Fibroblast of villous mesenchyme (primary cell): ENCODE results near the gene ALKAL2. TPM values are rescaled to one million over a fixed set of nuclear protein-coding genes. Genes with fewer than 3 reads are reported as not detected.

Experiments used
- DNase-seq: peaks from one replicate; pipeline ENCODE4 v3.0.0-alpha.2; 2010; ENCODE audit warnings: low read depth
- H3K4me3 ChIP-seq: 2 replicates; pipeline ENCODE4 v1.5.1; 2011; ENCODE audit warnings: low read depth, mild to moderate bottlenecking, low read length
- CTCF ChIP-seq: IDR thresholded peaks from 2 replicates; pipeline ENCODE4 v1.5.1; 2012; ENCODE audit warnings: low read depth, mild to moderate bottlenecking, low read length; ENCODE audit not compliant: insufficient read depth
- total RNA-seq: library from RNA; depleted of rRNA; stranded (reverse); fragments of >200 nt; gene quantifications from 2 replicates; pipeline ENCODE4 v1.2.3, GENCODE V29; 2012

ALKAL2 gene
- total RNA-seq, 1 donor: 0.43 TPM

DNA sequence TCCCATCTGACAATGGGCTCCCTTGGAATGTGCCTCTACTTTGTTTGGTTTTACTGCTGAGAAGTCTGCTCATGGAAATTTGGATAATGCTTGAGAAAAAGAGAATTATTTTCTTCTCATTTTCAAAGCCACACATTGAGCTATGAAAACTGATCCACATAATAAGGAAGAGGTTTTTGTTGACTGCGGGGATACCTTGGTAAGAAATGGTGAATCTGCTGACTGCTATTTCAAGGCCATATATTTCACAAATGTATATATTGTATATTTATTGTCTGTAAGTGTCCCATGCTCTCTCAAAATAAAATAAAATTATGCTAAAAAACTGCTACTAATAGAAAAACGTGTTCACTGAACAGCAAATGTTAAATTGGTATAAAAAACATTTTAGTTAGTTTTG lies 39.2 kb downstream of the ALKAL2 start:
- no peak for TF ChIP-seq CTCF
- no peak overlapping the region for H3K4me3 ChIP-seq
- no peak for DNase-seq

- TF ChIP-seq CTCF: peak; percentile 51
- no peak overlapping the region for H3K4me3 ChIP-seq
These were observed 41.3 kb downstream of the ALKAL2 start for GRCh38 chr2:246489-247144.

DNA sequence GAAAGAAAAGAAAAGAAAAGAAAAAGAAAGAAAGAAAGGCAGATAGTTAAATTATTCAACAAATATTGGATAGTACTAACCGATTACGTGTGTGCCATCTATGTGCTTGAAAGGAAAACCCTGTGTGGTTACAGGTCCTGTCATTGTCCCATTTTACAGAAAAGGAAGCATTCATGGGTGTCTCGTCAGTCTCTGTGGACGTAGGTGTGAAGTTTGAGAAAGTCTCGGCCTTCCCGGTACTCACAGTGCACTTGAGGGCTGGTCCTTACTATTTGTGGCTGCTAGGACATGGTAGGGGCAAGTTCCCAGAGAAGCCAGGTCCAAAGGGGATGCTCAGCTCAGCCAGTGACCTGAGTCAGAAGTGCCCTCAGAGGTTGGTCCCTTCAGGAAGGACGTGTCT lies 43.3 kb downstream of the ALKAL2 start:
- no peak overlapping the region for H3K4me3 ChIP-seq
- TF ChIP-seq CTCF: no peak
- no peak for DNase-seq

More at GRCh38 chr2:246489-247144, 41.3 kb downstream of the ALKAL2 start:
- DNase-seq: peak; percentile 74

GRCh38 chr2:238869-239268 lies 49.0 kb downstream of the ALKAL2 start:
- DNase-seq: no peak
- no peak for TF ChIP-seq CTCF
- no peak overlapping the region for H3K4me3 ChIP-seq

DNA sequence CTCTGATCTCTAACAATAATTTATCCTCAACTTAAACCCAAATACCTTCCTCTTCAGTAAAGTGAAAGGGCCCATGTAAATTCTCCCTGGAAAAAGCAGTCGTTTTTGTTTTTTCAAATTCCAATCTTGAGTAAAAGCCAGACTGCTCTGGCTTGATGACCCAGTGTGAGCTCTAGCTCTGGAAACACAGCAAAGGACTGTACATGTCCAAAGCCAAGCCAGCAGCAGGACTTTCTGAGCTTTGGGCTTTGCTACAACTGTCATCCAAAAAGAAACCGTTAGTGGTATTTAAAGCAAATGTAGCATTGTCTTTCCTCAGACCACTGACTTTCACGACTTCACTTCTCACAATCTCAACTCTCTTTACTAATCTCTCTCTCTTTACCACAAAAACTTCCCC lies 49.5 kb downstream of the ALKAL2 start:
- no peak for DNase-seq
- H3K4me3 ChIP-seq: no peak overlapping the region
- TF ChIP-seq CTCF: no peak

DNA sequence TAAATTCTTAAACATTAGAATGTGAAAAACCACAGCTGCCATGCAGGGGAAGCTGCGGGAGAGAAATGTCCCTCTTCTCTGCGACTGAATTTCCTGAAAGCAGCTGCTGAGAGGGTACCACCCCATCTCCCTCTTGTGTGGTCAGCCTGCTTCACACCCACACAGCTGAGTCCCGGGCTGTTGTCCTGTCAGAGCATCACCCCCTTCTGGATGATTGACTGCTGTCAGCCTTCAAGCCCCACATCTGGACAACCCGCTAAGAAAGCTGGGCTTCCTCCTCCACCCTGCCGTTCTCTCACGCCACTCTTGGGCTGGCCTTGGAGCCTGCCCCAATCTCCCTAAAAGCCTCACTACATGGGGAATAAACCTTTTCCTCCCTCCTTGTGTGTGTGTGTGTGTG lies 50.0 kb downstream of the ALKAL2 start:
- no peak for DNase-seq
- H3K4me3 ChIP-seq: no peak overlapping the region
- no peak for TF ChIP-seq CTCF

DNA sequence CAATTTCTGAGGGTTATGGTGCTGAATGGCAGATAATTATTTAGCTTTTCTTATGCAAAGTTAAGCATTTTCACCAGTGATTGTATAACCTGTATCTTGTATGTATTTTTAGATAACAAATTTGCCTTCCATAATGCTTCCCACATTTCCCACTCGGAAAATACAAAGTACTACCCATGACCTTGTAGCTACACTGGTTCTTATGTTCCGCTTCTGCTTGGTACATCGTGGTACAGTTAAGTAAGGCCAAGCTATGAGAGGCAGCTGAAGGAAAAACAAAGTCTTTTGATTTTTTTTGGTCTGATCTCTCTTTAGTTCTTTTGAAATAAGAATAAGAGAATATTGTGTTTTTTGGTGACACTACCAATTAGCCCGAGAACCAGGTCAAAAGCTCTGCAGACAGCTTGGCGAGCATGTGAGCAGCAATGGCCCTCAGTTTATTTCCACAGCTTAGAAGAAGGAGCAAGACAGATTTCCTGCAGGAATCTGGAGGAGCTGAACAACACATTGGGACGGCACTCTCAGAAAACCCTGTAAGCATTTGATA lies 50.8 kb downstream of the ALKAL2 start:
- no peak for DNase-seq
- no peak for TF ChIP-seq CTCF
- H3K4me3 ChIP-seq: no peak overlapping the region
